Measurements from ENCODE around the gene WNT2B. TPM values are rescaled to one million over a fixed set of nuclear protein-coding genes. Genes with fewer than 3 reads are reported as not detected.

The WNT2B gene
- total RNA-seq, 4 donors from 2014 or later = 0.03 to 1.5 (median 0.41) TPM

DNA sequence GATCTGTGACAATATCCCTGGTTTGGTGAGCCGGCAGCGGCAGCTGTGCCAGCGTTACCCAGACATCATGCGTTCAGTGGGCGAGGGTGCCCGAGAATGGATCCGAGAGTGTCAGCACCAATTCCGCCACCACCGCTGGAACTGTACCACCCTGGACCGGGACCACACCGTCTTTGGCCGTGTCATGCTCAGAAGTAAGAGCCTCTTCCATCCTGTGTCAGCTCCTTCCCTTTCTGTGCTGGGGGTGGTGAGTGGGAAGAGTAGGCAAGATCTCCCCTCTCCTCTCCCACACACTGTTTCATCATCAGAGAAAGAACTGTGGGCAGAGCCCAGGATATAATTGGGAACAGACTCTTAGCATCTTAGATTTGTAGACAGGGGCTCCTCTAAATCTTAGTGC is 6.1 kb downstream of the WNT2B start:
- no peak for TF ChIP-seq POLR2A (IDR thresholded peaks at IDR 0.05)
- TF ChIP-seq, protein P1, sequence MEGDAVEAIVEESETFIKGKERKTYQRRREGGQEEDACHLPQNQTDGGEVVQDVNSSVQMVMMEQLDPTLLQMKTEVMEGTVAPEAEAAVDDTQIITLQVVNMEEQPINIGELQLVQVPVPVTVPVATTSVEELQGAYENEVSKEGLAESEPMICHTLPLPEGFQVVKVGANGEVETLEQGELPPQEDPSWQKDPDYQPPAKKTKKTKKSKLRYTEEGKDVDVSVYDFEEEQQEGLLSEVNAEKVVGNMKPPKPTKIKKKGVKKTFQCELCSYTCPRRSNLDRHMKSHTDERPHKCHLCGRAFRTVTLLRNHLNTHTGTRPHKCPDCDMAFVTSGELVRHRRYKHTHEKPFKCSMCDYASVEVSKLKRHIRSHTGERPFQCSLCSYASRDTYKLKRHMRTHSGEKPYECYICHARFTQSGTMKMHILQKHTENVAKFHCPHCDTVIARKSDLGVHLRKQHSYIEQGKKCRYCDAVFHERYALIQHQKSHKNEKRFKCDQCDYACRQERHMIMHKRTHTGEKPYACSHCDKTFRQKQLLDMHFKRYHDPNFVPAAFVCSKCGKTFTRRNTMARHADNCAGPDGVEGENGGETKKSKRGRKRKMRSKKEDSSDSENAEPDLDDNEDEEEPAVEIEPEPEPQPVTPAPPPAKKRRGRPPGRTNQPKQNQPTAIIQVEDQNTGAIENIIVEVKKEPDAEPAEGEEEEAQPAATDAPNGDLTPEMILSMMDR (IDR thresholded peaks at IDR 0.05 in 4 of 5, conservative IDR thresholded peaks at IDR 0.05 in 1 of 5) = no peak
- in situ Hi-C loops (cut with MboI; ENCODE audit: low sequenced_read_pairs in 4 of 4) (no loop called here), intact Hi-C loops (cut with DNase I; ENCODE audit: low total_unique reads) (no loop called here)
- no peaks in the 10 kb centered on the region for H3K9me3 ChIP-seq
- H3K36me3 ChIP-seq = no peaks in the 10 kb centered on the region
- peaks cover 2 to 6% (median 4%) of the 10 kb centered on the region in 3 donors for H3K27me3 ChIP-seq
- H3K4me1 ChIP-seq = no peaks in the 10 kb centered on the region
- H3K4me3 ChIP-seq = no peak overlapping the region
- H3K27ac ChIP-seq = no peak overlapping the region
- ATAC-seq = no peak
- DNase-seq = no peak

DNA sequence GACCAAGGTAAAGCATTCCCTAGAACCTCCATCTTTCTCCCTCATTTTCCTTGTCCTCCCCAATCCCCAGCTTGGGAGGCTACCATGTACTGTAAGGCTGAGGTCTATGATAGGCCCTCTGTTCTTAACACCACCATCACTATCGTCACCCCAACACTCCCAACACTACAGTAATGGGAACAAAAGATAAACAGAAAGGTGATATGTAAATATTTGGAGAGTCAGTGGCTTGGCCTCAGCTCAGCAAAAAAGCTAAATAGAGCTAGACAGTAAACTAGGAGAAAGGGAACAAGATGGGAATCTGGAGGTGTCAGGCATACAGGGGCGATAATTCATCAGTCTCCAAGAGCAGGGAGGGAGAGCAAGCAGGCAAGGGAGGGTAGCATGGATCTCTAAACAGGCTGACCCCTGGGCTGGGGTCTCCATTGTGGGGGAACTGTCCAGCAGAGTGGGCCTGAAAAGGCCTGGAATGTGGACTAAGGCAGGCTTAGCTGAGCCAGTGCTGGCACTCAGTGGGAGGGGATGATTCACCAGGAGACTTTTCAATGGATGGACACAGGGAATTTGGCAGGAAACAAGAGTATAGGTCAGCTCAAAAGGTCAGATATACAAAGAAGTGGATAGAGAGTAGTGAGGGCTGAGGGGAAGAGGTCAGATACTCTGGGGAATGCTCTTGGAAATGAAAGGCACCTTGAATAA is 6.7 kb downstream of the WNT2B start:
- Histone ChIP-seq H3K9me3 (no peaks in the 10 kb centered on the region), H3K4me3 (no peak overlapping the region), H3K27me3 (peaks cover 0 to under 1% (median 0%) of the 10 kb centered on the region in 3 donors), H3K4me1 (no peaks in the 10 kb centered on the region), H3K27ac (no peak overlapping the region), H3K36me3 (no peaks in the 10 kb centered on the region)
- intact Hi-C loops (cut with DNase I; ENCODE audit: low total_unique reads) (no loop called here), in situ Hi-C loops (cut with MboI; ENCODE audit: low sequenced_read_pairs in 4 of 4) (no loop called here)
- TF ChIP-seq POLR2A (IDR thresholded peaks at IDR 0.05) = no peak
- TF ChIP-seq, protein P1 (IDR thresholded peaks at IDR 0.05 in 4 of 5, conservative IDR thresholded peaks at IDR 0.05 in 1 of 5) = no peak
- ATAC-seq (no peak), DNase-seq (no peak)

DNA sequence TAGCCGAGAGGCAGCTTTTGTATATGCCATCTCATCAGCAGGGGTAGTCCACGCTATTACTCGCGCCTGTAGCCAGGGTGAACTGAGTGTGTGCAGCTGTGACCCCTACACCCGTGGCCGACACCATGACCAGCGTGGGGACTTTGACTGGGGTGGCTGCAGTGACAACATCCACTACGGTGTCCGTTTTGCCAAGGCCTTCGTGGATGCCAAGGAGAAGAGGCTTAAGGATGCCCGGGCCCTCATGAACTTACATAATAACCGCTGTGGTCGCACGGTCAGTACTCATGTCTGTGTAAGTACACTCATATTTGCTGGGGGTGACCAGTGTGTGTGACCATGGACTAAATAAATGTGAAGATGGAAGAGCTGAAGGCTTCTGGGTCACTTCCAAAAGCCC is 7.4 kb downstream of the WNT2B start:
- in situ Hi-C loops (cut with MboI; ENCODE audit: low sequenced_read_pairs in 4 of 4) = no loop called here

DNA sequence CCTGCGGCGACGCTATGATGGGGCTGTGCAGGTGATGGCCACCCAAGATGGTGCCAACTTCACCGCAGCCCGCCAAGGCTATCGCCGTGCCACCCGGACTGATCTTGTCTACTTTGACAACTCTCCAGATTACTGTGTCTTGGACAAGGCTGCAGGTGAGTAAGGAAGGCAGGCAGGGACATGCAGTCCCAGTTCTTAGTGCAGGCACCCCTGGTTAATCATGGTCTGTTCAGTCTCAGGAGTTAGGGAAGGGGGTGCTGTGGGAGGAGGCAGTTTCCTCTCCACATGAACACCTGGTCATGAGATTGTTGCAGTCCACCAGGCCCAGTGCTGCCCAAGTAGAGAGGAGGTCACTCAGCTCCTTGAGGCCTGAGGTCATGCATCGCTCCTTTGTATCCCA is 8.5 kb downstream of the WNT2B start:
- in situ Hi-C loops (cut with MboI; ENCODE audit: low sequenced_read_pairs in 4 of 4) (no loop called here), intact Hi-C loops (cut with DNase I; ENCODE audit: low total_unique reads) (no loop called here)
- Histone ChIP-seq H3K27me3 (no peaks in the 10 kb centered on the region), H3K4me1 (no peaks in the 10 kb centered on the region), H3K4me3 (no peak overlapping the region), H3K9me3 (no peaks in the 10 kb centered on the region), H3K27ac (no peak overlapping the region), H3K36me3 (no peaks in the 10 kb centered on the region)
- DNase-seq = no peak
- TF ChIP-seq, protein P1 (IDR thresholded peaks at IDR 0.05 in 4 of 5, conservative IDR thresholded peaks at IDR 0.05 in 1 of 5) = no peak
- TF ChIP-seq POLR2A (IDR thresholded peaks at IDR 0.05) = no peak
- ATAC-seq = no peak

More for the DNA sequence above, 7.4 kb downstream of the WNT2B start:
- no peak for ATAC-seq
- H3K27me3 ChIP-seq = no peaks in the 10 kb centered on the region
- intact Hi-C loops (cut with DNase I; ENCODE audit: low total_unique reads) = no loop called here
- no peaks in the 10 kb centered on the region for H3K9me3 ChIP-seq
- no peaks in the 10 kb centered on the region for H3K36me3 ChIP-seq
- no peaks in the 10 kb centered on the region for H3K4me1 ChIP-seq
- TF ChIP-seq, protein P1 (IDR thresholded peaks at IDR 0.05 in 4 of 5, conservative IDR thresholded peaks at IDR 0.05 in 1 of 5) = no peak
- TF ChIP-seq POLR2A (IDR thresholded peaks at IDR 0.05) = no peak
- H3K4me3 ChIP-seq = no peak overlapping the region
- H3K27ac ChIP-seq = no peak overlapping the region
- DNase-seq = no peak

DNA sequence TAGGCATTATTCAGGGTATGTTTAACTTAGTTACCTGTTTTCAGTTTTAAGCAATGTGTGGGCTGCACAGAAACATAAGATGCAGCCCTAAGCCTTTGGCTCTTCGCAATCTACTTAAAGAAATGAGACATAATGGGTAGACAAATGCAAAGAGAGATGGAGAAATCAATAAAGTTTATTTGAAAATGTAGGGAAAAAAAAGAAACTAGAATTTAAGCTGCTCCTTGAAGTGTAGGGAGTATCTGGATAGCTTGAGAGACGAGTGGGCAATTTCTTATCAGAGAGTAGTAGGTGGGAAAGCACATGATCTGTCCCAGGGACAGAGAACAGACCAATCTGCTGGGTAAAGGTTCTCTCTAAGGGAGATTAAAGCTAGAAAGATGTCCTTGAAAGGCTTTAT is 8.9 kb downstream of the WNT2B start:
- in situ Hi-C loops (cut with MboI; ENCODE audit: low sequenced_read_pairs in 4 of 4) (no loop called here), intact Hi-C loops (cut with DNase I; ENCODE audit: low total_unique reads) (no loop called here)
- TF ChIP-seq POLR2A (IDR thresholded peaks at IDR 0.05) = no peak
- TF ChIP-seq, protein P1 (IDR thresholded peaks at IDR 0.05 in 4 of 5, conservative IDR thresholded peaks at IDR 0.05 in 1 of 5) = no peak
- Histone ChIP-seq H3K27me3 (no peaks in the 10 kb centered on the region), H3K4me3 (no peak overlapping the region), H3K9me3 (no peaks in the 10 kb centered on the region), H3K4me1 (no peaks in the 10 kb centered on the region), H3K27ac (no peak overlapping the region), H3K36me3 (no peaks in the 10 kb centered on the region)
- no peak for ATAC-seq
- DNase-seq = no peak

All from gastrocnemius medialis (tissue), 4 donors.